Neural cell (in vitro differentiated cells): ENCODE results near the gene RELT.

ENCODE experiments used
- CTCF ChIP-seq: fragments of 450-650 bp; IDR thresholded peaks from 2 replicates; pipeline ENCODE4 v1.5.1; 2014; ENCODE audit warnings: antibody characterized with exemption, mild to moderate bottlenecking, moderate library complexity; ENCODE audit not compliant: poor library complexity, severe bottlenecking
- EP300 ChIP-seq: fragments of 450-650 bp; conservative IDR thresholded peaks from 2 replicates; pipeline ENCODE4 v1.6.1; 2014; ENCODE audit warnings: antibody characterized with exemption, mild to moderate bottlenecking, moderate library complexity; ENCODE audit not compliant: poor library complexity, severe bottlenecking
- EZH2 ChIP-seq: fragments of 200-600, 300-800 bp; shearing (Covaris generic), sonication (generic); IDR thresholded peaks from 2 replicates; pipeline ENCODE4 v1.6.1; 2014; ENCODE audit warnings: antibody characterized with exemption, low read length, borderline replicate concordance, mild to moderate bottlenecking; ENCODE audit not compliant: insufficient read depth, poor library complexity, severe bottlenecking
- POLR2AphosphoS5 ChIP-seq: IDR thresholded peaks from 2 replicates; pipeline ENCODE4 v1.6.1; 2012

DNA sequence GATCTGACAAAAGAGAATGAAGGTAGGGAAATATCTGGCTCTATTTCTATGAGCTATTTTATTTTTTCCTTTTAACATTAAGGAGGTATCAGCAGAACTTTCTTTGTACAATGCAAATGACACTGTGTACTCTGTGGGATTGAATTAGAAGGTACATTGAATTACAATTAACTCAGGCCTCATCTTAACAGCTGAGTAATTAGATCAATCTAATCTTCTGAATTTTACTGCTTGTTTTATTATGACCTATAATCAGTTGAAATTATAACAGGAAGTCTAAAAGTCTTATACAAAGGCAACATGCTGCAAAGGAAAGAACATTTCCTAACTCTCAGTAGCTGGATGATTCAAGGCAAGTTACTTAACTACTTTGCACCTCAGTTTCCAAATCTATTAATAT lies 69.8 kb downstream of the RELT start:
- TF ChIP-seq CTCF (no peak), POLR2AphosphoS5 (no peak), EZH2 (no peak), EP300 (no peak)
